H9 (cell line): Measurements from ENCODE around the gene RALGDS. TPM values are rescaled to one million over a fixed set of nuclear protein-coding genes. Genes with fewer than 3 reads are reported as not detected.

Experiments used
- DNase-seq: peaks from one replicate; pipeline ENCODE4 v3.0.0-alpha.2; 2017
- H2AFZ ChIP-seq: one replicate; pipeline ENCODE4 v1.6.1; 2013; ENCODE audit warnings: mild to moderate bottlenecking, low read length, control low read depth, moderate library complexity
- H2AK5ac ChIP-seq: 2 replicates; pipeline ENCODE4 v1.6.1; 2013; ENCODE audit warnings: low read length, control low read depth, mixed read lengths; ENCODE audit not compliant: insufficient read length
- H2BK120ac ChIP-seq: one replicate; pipeline ENCODE4 v1.6.1; 2013; ENCODE audit warnings: low read depth, mild to moderate bottlenecking, low read length, control low read depth, inconsistent platforms; ENCODE audit not compliant: poor library complexity, severe bottlenecking
- H2BK12ac ChIP-seq: 2 replicates; pipeline ENCODE4 v1.6.1; 2013; ENCODE audit warnings: low read length, control low read depth, mixed read lengths, low read depth; ENCODE audit not compliant: insufficient read length
- H2BK15ac ChIP-seq: 2 replicates; pipeline ENCODE4 v1.6.1; 2013; ENCODE audit warnings: low read depth, low read length, control low read depth
- H2BK20ac ChIP-seq: one replicate; pipeline ENCODE4 v1.6.1; 2013; ENCODE audit warnings: low read depth, mild to moderate bottlenecking, low read length, control low read depth, inconsistent platforms; ENCODE audit not compliant: poor library complexity, severe bottlenecking
- H2BK5ac ChIP-seq: 2 replicates; pipeline ENCODE4 v1.6.1; 2013; ENCODE audit warnings: low read length, control low read depth, mixed read lengths; ENCODE audit not compliant: insufficient read length
- H3K14ac ChIP-seq: 2 replicates; pipeline ENCODE4 v1.6.1; 2013; ENCODE audit warnings: low read length, control low read depth; ENCODE audit not compliant: insufficient read depth
- H3K18ac ChIP-seq: 2 replicates; pipeline ENCODE4 v1.6.1; 2013; ENCODE audit warnings: low read depth, mild to moderate bottlenecking, mixed read lengths, low read length, control low read depth; ENCODE audit not compliant: insufficient read length
- H3K23ac ChIP-seq: 2 replicates; pipeline ENCODE4 v1.6.1; 2013; ENCODE audit warnings: low read length, control low read depth, mixed read lengths, low read depth; ENCODE audit not compliant: insufficient read length
- H3K23me2 ChIP-seq: 2 replicates; pipeline ENCODE4 v1.6.1; 2013; ENCODE audit warnings: low read depth, mild to moderate bottlenecking, mixed read lengths, low read length, control low read depth; ENCODE audit not compliant: insufficient read length, poor library complexity, severe bottlenecking
- H3K27ac ChIP-seq: 2 replicates; pipeline ENCODE4 v1.5.1; 2013; ENCODE audit warnings: low read length, control low read depth, mixed read lengths, low read depth; ENCODE audit not compliant: insufficient read length
- H3K27me3 ChIP-seq: 2 replicates; pipeline ENCODE4 v1.6.1; 2013; ENCODE audit warnings: low read length, control low read depth, inconsistent platforms; ENCODE audit not compliant: insufficient read depth
- H3K4ac ChIP-seq: 2 replicates; pipeline ENCODE4 v1.6.1; 2013; ENCODE audit warnings: low read depth, mild to moderate bottlenecking, control low read depth, inconsistent platforms, low read length, moderate library complexity
- H3K4me1 ChIP-seq: 2 replicates; pipeline ENCODE4 v1.6.1; 2013; ENCODE audit warnings: low read length, control low read depth, inconsistent platforms; ENCODE audit not compliant: insufficient read depth
- H3K4me2 ChIP-seq: 2 replicates; pipeline ENCODE4 v1.6.1; 2013; ENCODE audit warnings: low read length, control low read depth, mixed read lengths; ENCODE audit not compliant: insufficient read length, insufficient read depth
- H3K56ac ChIP-seq: 2 replicates; pipeline ENCODE4 v1.6.1; 2013; ENCODE audit warnings: low read depth, mild to moderate bottlenecking, mixed read lengths, low read length, control low read depth; ENCODE audit not compliant: insufficient read length
- H3K79me1 ChIP-seq: 2 replicates; pipeline ENCODE4 v1.6.1; 2013; ENCODE audit warnings: low read depth, mild to moderate bottlenecking, moderate library complexity, low read length, control low read depth, inconsistent platforms; ENCODE audit not compliant: insufficient read depth, poor library complexity, severe bottlenecking
- H3K79me2 ChIP-seq: 2 replicates; pipeline ENCODE4 v1.6.1; 2013; ENCODE audit warnings: low read length, control low read depth, inconsistent platforms; ENCODE audit not compliant: insufficient read depth
- H3K9ac ChIP-seq: 2 replicates; pipeline ENCODE4 v1.6.1; 2013; ENCODE audit warnings: low read length, control low read depth, mixed read lengths; ENCODE audit not compliant: insufficient read length; ENCODE audit errors: extremely low read depth
- H3K9me3 ChIP-seq: one replicate; pipeline ENCODE4 v1.6.1; 2013; ENCODE audit warnings: low read depth, low read length, inconsistent platforms; ENCODE audit not compliant: control insufficient read depth
- H3T11ph ChIP-seq: one replicate; pipeline ENCODE4 v1.6.1; 2013; ENCODE audit warnings: mild to moderate bottlenecking, low read length, control low read depth, inconsistent platforms
- H4K20me1 ChIP-seq: one replicate; pipeline ENCODE4 v1.6.1; 2013; ENCODE audit not compliant: control insufficient read depth, insufficient read length, insufficient read depth
- H4K5ac ChIP-seq: 2 replicates; pipeline ENCODE4 v1.6.1; 2013; ENCODE audit warnings: low read depth, mild to moderate bottlenecking, mixed read lengths, low read length, control low read depth; ENCODE audit not compliant: insufficient read length
- H4K8ac ChIP-seq: replicated peaks from 2 replicates; pipeline ENCODE4 v1.6.1; 2013; ENCODE audit warnings: low read length, control low read depth, mixed read lengths, low read depth; ENCODE audit not compliant: insufficient read length
- H4K91ac ChIP-seq: 2 replicates; pipeline ENCODE4 v1.6.1; 2013; ENCODE audit warnings: low read depth, mild to moderate bottlenecking, moderate library complexity, mixed read lengths, low read length, control low read depth; ENCODE audit not compliant: insufficient read length
- H3K27ac Mint-ChIP-seq, 3 experiments: 2 replicates in 2 of 3; 3 replicates in 1 of 3; pipeline ENCODE4 v1.8.0; 2020 to 2021; ENCODE audit warnings: mixed read lengths in 3 of 3, mild to moderate bottlenecking in 1 of 3, moderate library complexity in 1 of 3
- H3K27me3 Mint-ChIP-seq: 2 replicates; pipeline ENCODE4 v1.8.0; 2021; ENCODE audit warnings: low read depth, mild to moderate bottlenecking, moderate library complexity, mixed read lengths
- H3K36me3 Mint-ChIP-seq, 3 experiments: 2 replicates in 2 of 3; 3 replicates in 1 of 3; pipeline ENCODE4 v1.8.0; 2020 to 2021; ENCODE audit warnings: low read depth in 3 of 3, mixed read lengths in 3 of 3; ENCODE audit not compliant: insufficient read depth in 1 of 3
- H3K4me1 Mint-ChIP-seq, 2 experiments: 2 replicates each; pipeline ENCODE4 v1.8.0; 2020; ENCODE audit warnings: mixed read lengths in 2 of 2
- H3K4me3 Mint-ChIP-seq, 2 experiments: 2 replicates in 1 of 2; 3 replicates in 1 of 2; pipeline ENCODE4 v1.8.0; 2020 to 2021; ENCODE audit warnings: mild to moderate bottlenecking in 2 of 2, mixed read lengths in 2 of 2, moderate library complexity in 1 of 2
- H3K9me3 Mint-ChIP-seq, 2 experiments: 2 replicates in 1 of 2; 3 replicates in 1 of 2; pipeline ENCODE4 v1.8.0; 2020; ENCODE audit warnings: mild to moderate bottlenecking in 2 of 2, mixed read lengths in 2 of 2, moderate library complexity in 1 of 2
- CTCF ChIP-seq: fragments of 200-600 bp; sonication (generic); conservative IDR thresholded peaks from 3 replicates; pipeline ENCODE4 v1.8.0; 2021; ENCODE audit warnings: antibody characterized with exemption, mild to moderate bottlenecking
- WGBS: extraction: QIAGEN DNeasy Blood & Tissue Kit; methylation state at CpG from one replicate; pipeline ENCODE4 v1.1.7; 2013; ENCODE audit warnings: missing lambda C conversion rate, low lambda C conversion rate, mixed read lengths; ENCODE audit not compliant: insufficient read length; ENCODE audit errors: extremely low coverage; 5-methylcytosine and 5-hydroxymethylcytosine counted together
- total RNA-seq: library from RNA; stranded (reverse); gene quantifications from 2 replicates; pipeline ENCODE4 v1.2.1, GENCODE V29; 2021

The RALGDS gene
- total RNA-seq, 1 experiment from 2014 or later: 21.3 TPM

- no peak overlapping the region for H2BK15ac ChIP-seq
- no peak overlapping the region for H3K14ac ChIP-seq
- no peak overlapping the region for H3K18ac ChIP-seq
- no peaks in the 10 kb centered on the region for H3K9me3 ChIP-seq
- TF ChIP-seq CTCF: no peak
- no peak overlapping the region for H4K91ac ChIP-seq
- no peak overlapping the region for H2AFZ ChIP-seq
- H3K27me3 Mint-ChIP-seq: peaks cover 8% of the 10 kb centered on the region
- H3K23ac ChIP-seq: no peak overlapping the region
- H4K8ac ChIP-seq: no peak overlapping the region
- no peak overlapping the region for H4K5ac ChIP-seq
- no peak overlapping the region for H2BK20ac ChIP-seq
- peaks cover 6% of the 10 kb centered on the region for H3K23me2 ChIP-seq
- H4K20me1 ChIP-seq: no peaks in the 10 kb centered on the region
- no peak overlapping the region; a peak in 1 of 5 replicates for H3K4me3 Mint-ChIP-seq
- no peak overlapping the region for H3K4me2 ChIP-seq
- peaks cover 4% of the 10 kb centered on the region; the same call in 1 of the 2 replicates for H3K4me1 ChIP-seq
- H2AK5ac ChIP-seq: no peak overlapping the region
- peaks cover 17 to 23% of the 10 kb centered on the region in 2 experiments for H3K4me1 Mint-ChIP-seq
- no CpG with 5 or more reads among the region's 18 CpGs for WGBS
- no peak overlapping the region for H3K56ac ChIP-seq
- peaks cover 0 to 6% (median 4%) of the 10 kb centered on the region in 3 experiments; a peak in 4 of 7 replicates for H3K36me3 Mint-ChIP-seq
- no peaks in the 10 kb centered on the region for H3K9me3 Mint-ChIP-seq
- no peaks in the 10 kb centered on the region for H3K79me2 ChIP-seq
- H2BK12ac ChIP-seq: no peak overlapping the region
- H3K27me3 ChIP-seq: no peaks in the 10 kb centered on the region
- H2BK120ac ChIP-seq: no peak overlapping the region
- no peak overlapping the region for H3K27ac ChIP-seq
- no peak overlapping the region for H3T11ph ChIP-seq
- DNase-seq: no peak
- H2BK5ac ChIP-seq: no peak overlapping the region
- no peak overlapping the region for H3K9ac ChIP-seq
- no peak overlapping the region for H3K27ac Mint-ChIP-seq
- H3K4ac ChIP-seq: no peak overlapping the region
- H3K79me1 ChIP-seq: no peaks in the 10 kb centered on the region
Measured at GRCh38 chr9:133142684-133143622, 21.9 kb upstream of the RALGDS start.
